Muscle layer of duodenum (tissue), 2 donors: ENCODE data around the gene KCTD3.

Source experiments
- H3K27ac ChIP-seq: one replicate; pipeline ENCODE4 v1.7.0; 2013; ENCODE audit warnings: mild to moderate bottlenecking, low read length
- H3K27me3 ChIP-seq: one replicate; pipeline ENCODE4 v1.7.0; 2013; ENCODE audit warnings: low read depth, mild to moderate bottlenecking, control low read depth, low read length
- H3K36me3 ChIP-seq, 2 donors: one replicate each; pipeline ENCODE4 v1.7.0; 2013; ENCODE audit warnings: low read length in 2 of 2, control low read depth in 1 of 2, mild to moderate bottlenecking in 1 of 2; ENCODE audit not compliant: insufficient read depth in 2 of 2, control insufficient read depth in 1 of 2
- H3K4me1 ChIP-seq, 2 donors: one replicate each; pipeline ENCODE4 v1.7.0; 2013; ENCODE audit warnings: low read length in 2 of 2, mild to moderate bottlenecking in 2 of 2, control low read depth in 1 of 2, moderate library complexity in 1 of 2; ENCODE audit not compliant: insufficient read depth in 2 of 2, control insufficient read depth in 1 of 2
- H3K4me3 ChIP-seq, 2 donors: one replicate each; pipeline ENCODE4 v1.7.0; 2013; ENCODE audit warnings: low read length in 2 of 2, low read depth in 1 of 2, mild to moderate bottlenecking in 1 of 2
- H3K9me3 ChIP-seq, 2 donors: one replicate each; pipeline ENCODE4 v1.7.0; 2013; ENCODE audit warnings: low read length in 2 of 2, control low read depth in 1 of 2, mild to moderate bottlenecking in 1 of 2; ENCODE audit not compliant: control insufficient read depth in 1 of 2
- donor health status: healthy.

Gene KCTD3

DNA sequence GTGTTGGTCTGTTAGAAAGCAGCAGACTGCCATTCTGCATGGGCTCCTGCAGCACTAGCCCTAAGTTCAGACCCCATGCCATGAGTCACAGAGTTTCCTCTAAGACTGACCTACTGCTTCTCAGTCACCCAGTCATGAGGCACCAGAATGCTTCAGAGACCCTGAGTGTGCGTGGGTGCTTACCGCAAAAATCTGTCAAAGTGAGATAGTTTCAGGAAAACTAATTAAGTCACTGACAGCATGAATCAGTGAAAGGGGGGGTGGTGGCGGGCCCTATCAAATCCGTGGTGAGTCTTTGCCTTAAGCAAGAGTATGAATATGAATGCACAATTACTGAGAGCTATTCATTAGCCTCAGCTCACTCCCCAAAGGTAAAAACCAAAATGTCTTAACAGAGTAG is 98.1 kb downstream of the KCTD3 start:
- H3K27ac ChIP-seq: no peak overlapping the region
- no peaks in the 10 kb centered on the region for H3K36me3 ChIP-seq
- H3K4me1 ChIP-seq: no peaks in the 10 kb centered on the region
- H3K4me3 ChIP-seq: no peak overlapping the region
- H3K9me3 ChIP-seq: no peaks in the 10 kb centered on the region
- H3K27me3 ChIP-seq: no peaks in the 10 kb centered on the region

DNA sequence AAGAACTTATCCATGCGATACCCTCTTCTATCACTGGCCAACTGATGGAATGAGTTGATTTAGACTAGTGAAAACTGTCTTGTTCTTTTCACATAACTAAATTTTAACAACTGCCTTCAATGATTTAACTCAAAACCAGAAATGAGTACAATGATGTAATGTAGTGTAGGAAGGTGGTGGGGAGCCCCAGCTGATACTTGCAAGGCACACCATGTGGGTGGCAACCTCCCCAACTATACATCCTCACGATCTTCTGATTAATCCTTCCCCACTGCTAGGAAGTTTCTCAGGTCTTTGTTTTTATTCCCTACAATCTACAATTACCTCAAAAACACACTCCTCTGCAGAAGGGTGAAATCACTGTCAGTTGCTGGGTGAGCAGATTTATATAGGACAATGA is 100.7 kb downstream of the KCTD3 start:
- Histone ChIP-seq H3K36me3 (no peaks in the 10 kb centered on the region), H3K9me3 (no peaks in the 10 kb centered on the region), H3K27me3 (no peaks in the 10 kb centered on the region), H3K4me1 (no peaks in the 10 kb centered on the region), H3K4me3 (no peak overlapping the region), H3K27ac (no peak overlapping the region)

DNA sequence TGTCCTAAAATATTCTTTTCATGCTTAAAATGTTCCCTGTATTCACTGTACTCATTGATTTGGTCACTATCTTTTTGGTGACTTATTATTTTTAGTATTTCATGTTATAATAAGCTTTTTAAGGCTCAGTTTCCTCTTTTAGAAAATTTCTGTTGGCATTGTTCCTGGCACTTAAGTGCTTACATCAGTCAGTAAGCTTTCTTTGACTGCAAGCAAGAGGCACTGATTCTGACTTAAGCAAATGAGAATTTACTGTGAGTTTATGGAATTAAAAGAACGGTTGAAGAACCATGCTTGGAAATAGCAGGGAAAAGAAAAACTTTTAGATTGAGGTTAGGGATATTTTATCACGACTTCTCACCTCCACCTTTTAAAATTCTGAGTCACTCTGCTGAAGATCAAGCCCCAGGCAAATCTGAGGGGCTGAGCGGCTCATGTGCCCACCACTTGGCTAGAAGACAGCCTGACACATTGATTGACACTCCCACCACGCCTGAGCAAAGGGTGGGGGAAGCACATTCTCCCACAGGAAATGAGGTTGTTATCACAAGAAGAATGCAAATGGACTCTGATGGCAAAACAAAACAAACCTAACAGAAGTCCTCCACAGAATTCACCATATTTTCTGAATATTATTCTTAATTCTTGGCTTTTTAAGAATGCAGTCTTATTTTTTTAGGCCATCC is 102.8 kb downstream of the KCTD3 start:
- Histone ChIP-seq H3K27ac (no peak overlapping the region), H3K4me1 (no peaks in the 10 kb centered on the region)

More for the DNA sequence above, 102.8 kb downstream of the KCTD3 start:
- Histone ChIP-seq H3K36me3 (no peaks in the 10 kb centered on the region), H3K9me3 (no peaks in the 10 kb centered on the region), H3K27me3 (no peaks in the 10 kb centered on the region), H3K4me3 (no peak overlapping the region)
